PC-3 (cell line): ENCODE data around the gene RAI1.

ENCODE experiments used
- CTCF ChIP-seq: fragments of 300-600 bp; sonication (generic); conservative IDR thresholded peaks from 2 replicates; pipeline ENCODE4 v1.5.1; 2017; ENCODE audit warnings: antibody characterized with exemption, low read depth, mild to moderate bottlenecking, low read length
- EZH2 ChIP-seq: fragments of 300-600 bp; sonication (generic); IDR thresholded peaks from one replicate; pipeline ENCODE4 v1.6.1; 2017; ENCODE audit warnings: antibody characterized with exemption, mild to moderate bottlenecking, low read length; ENCODE audit not compliant: unreplicated experiment
- EZH2phosphoT487 ChIP-seq: fragments of 300-600 bp; sonication (generic); IDR thresholded peaks from 2 replicates; pipeline ENCODE4 v1.6.1; 2018; ENCODE audit warnings: mild to moderate bottlenecking, antibody characterized with exemption, low read length, borderline replicate concordance

- TF ChIP-seq CTCF (no peak), EZH2 (no peak), EZH2phosphoT487 (no peak)
These were observed 143.7 kb downstream of the RAI1 start for GRCh38 chr17:17824783-17825614.
